ENCODE data around the gene CDIP1. TPM values are rescaled to one million over a fixed set of nuclear protein-coding genes. Genes with fewer than 3 reads are reported as not detected.
A peak's percentile ranks its signal among the peaks of the same experiment; 100 is the strongest.

Gene CDIP1
- total and polyA plus RNA-seq, 2 experiments from 2014 or later, result 39.2 to 57.6 TPM

GRCh38 chr16:4572715-4573114 lies 34.1 kb upstream of the CDIP1 start (continued):
- TF ChIP-seq ZNF462 (CRISPR knock-in tag; IDR thresholded peaks at IDR 0.05), result no peak

- Histone ChIP-seq H2AFZ (no peak overlapping the region), H3K4me1 (ENCODE audit: insufficient read depth) (peaks cover 37% of the 10 kb centered on the region), H4K20me1 (replicated peaks; ENCODE audit: insufficient read depth) (no peaks in the 10 kb centered on the region), H3K36me3 (ENCODE audit: insufficient read depth) (no peaks in the 10 kb centered on the region), H3K4me2 (peak overlapping the region; percentile 66), H3K9me2 (ENCODE audit: insufficient read depth) (peaks cover 6% of the 10 kb centered on the region; the same call in 1 of the 2 replicates), H3K27ac (ENCODE audit: low read depth) (peak overlapping the region; percentile 93), H3K79me2 (replicated peaks; ENCODE audit: insufficient read depth) (no peaks in the 10 kb centered on the region), H3F3A (replicated peaks; ENCODE audit: low read depth) (0 out of 2 replicates have a peak, but pooled peaks cover 13% of the 10 kb centered on the region), H3K27me3 (ENCODE audit: insufficient read depth) (no peaks in the 10 kb centered on the region), H3K4me3 (peak overlapping the region; percentile 39)
- Mint-ChIP-seq H3K27me3 (ENCODE audit: insufficient read depth, low read depth, poor library complexity) (peaks cover 10% of the 10 kb centered on the region), H3K36me3 (ENCODE audit: low read depth) (peaks cover 10% of the 10 kb centered on the region; the same call in 2 of the 3 replicates), H3K27ac (peak overlapping the region; percentile 96), H3K9me3 (peaks cover 8% of the 10 kb centered on the region; the same call in 2 of the 3 replicates), H3K4me3 (peak overlapping the region; percentile 52), H3K4me1 (peaks cover 30% of the 10 kb centered on the region)
- DNase-seq (ENCODE audit: low spot score), result peak; percentile 95
- ATAC-seq, result peak; percentile 81
- TF ChIP-seq EZH2phosphoT487 (IDR thresholded peaks at IDR 0.05; ENCODE audit: unreplicated experiment), result no peak
- no peak for TF ChIP-seq ZNF331 (CRISPR knock-in tag; IDR thresholded peaks at IDR 0.05; ENCODE audit: low read depth)
- no peak for TF ChIP-seq ZNF462 (CRISPR knock-in tag; IDR thresholded peaks at IDR 0.05)
- peak; percentile 75 for TF ChIP-seq CREB1 (CRISPR knock-in tag; IDR thresholded peaks at IDR 0.05; ENCODE audit: low read depth)
- no peak for TF ChIP-seq EZH2 (IDR thresholded peaks at IDR 0.05; ENCODE audit: low read depth, unreplicated experiment)
- TF ChIP-seq CTCF (conservative IDR thresholded peaks at IDR 0.05; ENCODE audit: low read depth in 2 of 2), result no peak
These were observed 32.2 kb upstream of the CDIP1 start for GRCh38 chr16:4570688-4571321.
